ENCODE measurements around the gene LENEP. TPM values are rescaled to one million over a fixed set of nuclear protein-coding genes. Genes with fewer than 3 reads are reported as not detected.

LENEP gene
- total RNA-seq, 2 donors from 2014 or later: not detected

DNA sequence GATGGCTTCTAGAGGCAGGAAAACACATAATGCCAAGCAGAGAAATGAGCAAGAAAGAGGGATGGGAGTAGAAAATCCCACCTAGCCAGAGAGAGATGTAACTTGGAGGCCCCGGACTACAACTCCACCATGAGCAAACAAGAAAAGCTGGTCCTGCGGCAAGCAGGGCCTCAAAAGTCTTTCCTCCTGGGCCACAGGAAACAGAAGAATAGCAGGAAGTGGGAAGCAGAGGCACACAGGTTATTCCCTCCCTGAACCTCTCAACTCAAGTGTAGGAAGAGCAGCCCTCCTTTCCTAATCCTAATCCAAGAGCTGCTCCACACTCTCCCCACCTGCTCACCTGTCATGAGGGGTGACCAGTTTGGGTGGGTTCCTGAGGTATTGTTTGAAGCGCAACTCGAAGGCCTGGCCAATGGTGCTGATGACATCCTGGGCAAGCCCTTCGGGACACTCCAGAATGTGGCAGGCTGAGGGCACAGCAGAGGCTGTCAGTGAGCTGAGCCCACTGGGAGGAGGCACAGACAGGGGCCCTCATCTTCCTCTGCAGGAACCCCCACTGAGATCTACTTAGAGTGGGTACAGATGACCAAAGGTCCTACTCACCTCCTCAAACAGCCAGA, 25.9 kb upstream of the LENEP start:
- TF ChIP-seq, protein P1, sequence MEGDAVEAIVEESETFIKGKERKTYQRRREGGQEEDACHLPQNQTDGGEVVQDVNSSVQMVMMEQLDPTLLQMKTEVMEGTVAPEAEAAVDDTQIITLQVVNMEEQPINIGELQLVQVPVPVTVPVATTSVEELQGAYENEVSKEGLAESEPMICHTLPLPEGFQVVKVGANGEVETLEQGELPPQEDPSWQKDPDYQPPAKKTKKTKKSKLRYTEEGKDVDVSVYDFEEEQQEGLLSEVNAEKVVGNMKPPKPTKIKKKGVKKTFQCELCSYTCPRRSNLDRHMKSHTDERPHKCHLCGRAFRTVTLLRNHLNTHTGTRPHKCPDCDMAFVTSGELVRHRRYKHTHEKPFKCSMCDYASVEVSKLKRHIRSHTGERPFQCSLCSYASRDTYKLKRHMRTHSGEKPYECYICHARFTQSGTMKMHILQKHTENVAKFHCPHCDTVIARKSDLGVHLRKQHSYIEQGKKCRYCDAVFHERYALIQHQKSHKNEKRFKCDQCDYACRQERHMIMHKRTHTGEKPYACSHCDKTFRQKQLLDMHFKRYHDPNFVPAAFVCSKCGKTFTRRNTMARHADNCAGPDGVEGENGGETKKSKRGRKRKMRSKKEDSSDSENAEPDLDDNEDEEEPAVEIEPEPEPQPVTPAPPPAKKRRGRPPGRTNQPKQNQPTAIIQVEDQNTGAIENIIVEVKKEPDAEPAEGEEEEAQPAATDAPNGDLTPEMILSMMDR (IDR thresholded peaks at IDR 0.05): no peak
- no peak for TF ChIP-seq POLR2A (IDR thresholded peaks at IDR 0.05)
- Histone ChIP-seq H3K27ac (peak overlapping the region in 2 of 4 donors; percentile 19 to 20), H3K4me1 (peaks cover 43% of the 10 kb centered on the region), H3K9me3 (no peaks in the 10 kb centered on the region), H3K4me3 (no peak overlapping the region), H3K36me3 (replicated peaks in 1 of 2; ENCODE audit: insufficient read depth in 1 of 2, low read depth in 2 of 2) (peaks cover 7 to 30% of the 10 kb centered on the region in 2 donors), H3K27me3 (no peaks in the 10 kb centered on the region)
- DNase-seq (no peak), ATAC-seq (no peak)
- 87 to 88% methylated on average over 5 of the region's 5 CpGs for WGBS, 2 donors
- intact Hi-C loops (cut with DNase I): no loop called here

DNA sequence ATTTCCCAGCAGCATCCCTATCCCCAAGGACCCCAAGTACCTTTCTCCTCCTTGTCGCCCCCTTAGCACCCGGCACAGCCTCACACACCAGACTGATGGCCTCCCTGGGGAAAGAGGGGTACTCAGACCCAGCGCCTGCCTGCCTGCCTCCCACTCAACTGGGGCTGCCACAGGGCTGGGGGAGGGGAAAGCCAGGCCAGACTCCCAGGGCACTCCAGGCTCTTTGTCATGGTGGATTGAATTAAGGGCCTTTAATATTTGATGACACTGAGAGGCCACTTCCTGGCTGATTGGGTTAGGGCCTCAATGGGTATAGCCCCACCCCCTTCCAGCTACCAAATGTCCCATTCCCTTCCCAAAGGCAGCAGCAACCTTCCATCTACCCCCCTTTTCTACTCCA, 24.7 kb upstream of the LENEP start:
- intact Hi-C loops (cut with DNase I): no loop called here
- no peak for TF ChIP-seq POLR2A (IDR thresholded peaks at IDR 0.05)
- TF ChIP-seq, protein P1 (IDR thresholded peaks at IDR 0.05): no peak
- H3K4me3 ChIP-seq: no peak overlapping the region
- no peaks in the 10 kb centered on the region for H3K27me3 ChIP-seq
- no peaks in the 10 kb centered on the region for H3K9me3 ChIP-seq
- ATAC-seq (no peak), DNase-seq (no peak)
- peaks cover 42% of the 10 kb centered on the region for H3K4me1 ChIP-seq
- H3K36me3 ChIP-seq (replicated peaks in 1 of 2; ENCODE audit: insufficient read depth in 1 of 2, low read depth in 2 of 2): peaks cover 7 to 26% of the 10 kb centered on the region in 2 donors
- H3K27ac ChIP-seq: peak overlapping the region in 2 of 4 donors; percentile 9 to 96
- WGBS, 2 donors: 84 to 94% methylated on average over 3 of the region's 3 CpGs

DNA sequence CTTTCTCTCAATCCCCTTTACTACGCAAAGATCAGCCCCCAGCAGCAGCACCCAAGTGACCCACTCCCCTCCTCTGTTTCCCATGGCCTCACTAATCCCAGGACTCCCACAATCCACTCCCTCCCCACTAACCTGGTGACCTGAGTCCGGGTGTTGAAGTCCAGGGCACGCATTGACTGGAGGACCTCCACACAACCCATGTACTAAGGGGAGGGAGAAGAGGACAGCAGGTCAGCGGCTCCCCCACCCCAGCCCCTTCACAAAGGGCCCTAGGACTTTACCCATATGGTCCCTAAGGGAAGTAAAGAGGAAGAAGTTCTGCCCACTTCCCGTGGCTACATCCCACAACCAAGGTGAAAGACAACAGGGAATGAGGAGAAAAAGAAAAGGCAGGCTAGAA, 24.1 kb upstream of the LENEP start:
- intact Hi-C loops (cut with DNase I): no loop called here
- DNase-seq: no peak
- Histone ChIP-seq H3K4me3 (no peak overlapping the region), H3K4me1 (peaks cover 42% of the 10 kb centered on the region), H3K9me3 (no peaks in the 10 kb centered on the region), H3K27me3 (no peaks in the 10 kb centered on the region), H3K36me3 (replicated peaks in 1 of 2; ENCODE audit: insufficient read depth in 1 of 2, low read depth in 2 of 2) (peaks cover 7 to 25% of the 10 kb centered on the region in 2 donors), H3K27ac (peak overlapping the region in 3 of 4 donors; percentile 96 to 98 (median 97))
- 77 to 85% methylated on average over 5 of the region's 5 CpGs for WGBS, 2 donors
- no peak for ATAC-seq
- TF ChIP-seq POLR2A (IDR thresholded peaks at IDR 0.05): no peak
- TF ChIP-seq, protein P1 (IDR thresholded peaks at IDR 0.05): no peak

DNA sequence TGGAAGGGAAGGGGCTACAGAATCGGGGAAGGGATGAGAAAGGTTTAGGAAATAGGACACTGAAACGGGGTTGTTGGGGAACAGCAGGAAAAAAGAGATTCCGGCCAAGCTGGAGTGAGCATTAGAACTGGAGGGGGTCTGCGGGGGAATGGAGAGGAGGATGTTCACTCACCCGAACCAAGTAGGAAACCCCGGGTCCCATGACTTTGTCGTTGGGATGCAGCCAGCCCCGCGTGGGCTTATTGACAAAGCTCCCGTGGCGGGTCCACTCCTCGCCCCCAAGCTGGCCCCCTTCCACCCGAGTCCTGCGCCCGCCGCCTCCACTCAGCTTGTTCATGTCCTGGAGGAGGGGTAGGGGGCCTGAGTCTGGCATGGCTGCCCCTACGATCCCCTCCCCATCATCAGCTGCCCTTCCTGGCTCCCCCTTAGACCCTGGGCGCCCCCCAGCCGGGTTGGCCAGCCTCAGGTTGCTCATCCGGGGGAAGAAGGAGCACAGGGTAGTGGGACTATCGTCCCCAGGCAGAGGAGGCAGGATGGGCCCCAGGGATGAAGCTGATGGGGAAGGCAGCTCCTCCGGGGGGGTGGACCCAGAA, 23.4 kb upstream of the LENEP start:
- H3K27me3 ChIP-seq: no peaks in the 10 kb centered on the region
- no peak for ATAC-seq
- TF ChIP-seq POLR2A (IDR thresholded peaks at IDR 0.05): no peak
- TF ChIP-seq, protein P1 (IDR thresholded peaks at IDR 0.05): no peak
- WGBS, 2 donors: 44 to 47% methylated on average over 21 to 22 of the region's 22 CpGs
- no peak overlapping the region for H3K4me3 ChIP-seq
- H3K4me1 ChIP-seq: peaks cover 42% of the 10 kb centered on the region
- H3K36me3 ChIP-seq (replicated peaks in 1 of 2; ENCODE audit: insufficient read depth in 1 of 2, low read depth in 2 of 2): peaks cover 7 to 22% of the 10 kb centered on the region in 2 donors
- H3K9me3 ChIP-seq: no peaks in the 10 kb centered on the region
- H3K27ac ChIP-seq: peak overlapping the region in 3 of 4 donors; percentile 96 to 98 (median 97)
- no peak for DNase-seq
- intact Hi-C loops (cut with DNase I): no loop called here
